Measurements from ENCODE around the gene NPC2. TPM values are rescaled to one million over a fixed set of nuclear protein-coding genes. Genes with fewer than 3 reads are reported as not detected.
A peak's percentile ranks its signal among the peaks of the same experiment; 100 is the strongest.
"Not testable (repeated sequence)": the region's sequence is repeated elsewhere in the genome, so short reads cannot be mapped to it uniquely, and the experiment has no call there.

Gene NPC2
- 431 TPM for polyA plus RNA-seq
- long read RNA-seq, donor 1, transcript NPC2-207 (5 exons, 1,035 nt), result major isoform, 203 of 210 reads
- long read RNA-seq, donor 1, partial matches to known transcripts, result 7 of 210 reads
- long read RNA-seq, donor 1, other reads (novel, unspliced or antisense), result 0 of 210 reads
- long read RNA-seq, donor 2, transcript NPC2-209 (4 exons, 1,029 nt), result minor isoform, 9 of 526 reads
- long read RNA-seq, donor 2, transcript NPC2-207 (5 exons, 1,035 nt), result major isoform, 421 of 526 reads
- long read RNA-seq, donor 2, partial matches to known transcripts, result 94 of 526 reads
- long read RNA-seq, donor 2, other reads (novel, unspliced or antisense), result 0 of 526 reads
- long read RNA-seq, donor 3, result 0 reads
- long read RNA-seq, donor 4, transcript NPC2-207 (5 exons, 1,035 nt), result major isoform, 63 of 64 reads
- long read RNA-seq, donor 4, partial matches to known transcripts, result 0 of 64 reads
- long read RNA-seq, donor 4, other reads (novel, unspliced or antisense), result 0 of 64 reads
- long read RNA-seq, donor 5, transcript NPC2-207 (5 exons, 1,035 nt), result major isoform, 109 of 109 reads
- long read RNA-seq, donor 5, partial matches to known transcripts, result 0 of 109 reads
- long read RNA-seq, donor 5, other reads (novel, unspliced or antisense), result 0 of 109 reads
- long read RNA-seq, donor 6, transcript NPC2-207 (5 exons, 1,035 nt), result major isoform, 419 of 605 reads
- long read RNA-seq, donor 6, partial matches to known transcripts, result 178 of 605 reads
- long read RNA-seq, donor 6, other reads (novel, unspliced or antisense), result 5 of 605 reads
- long read RNA-seq, donor 7, transcript NPC2-207 (5 exons, 1,035 nt), result major isoform, 83 of 108 reads
- long read RNA-seq, donor 7, partial matches to known transcripts, result 23 of 108 reads
- long read RNA-seq, donor 7, other reads (novel, unspliced or antisense), result 0 of 108 reads
- long read RNA-seq, donor 8, transcript NPC2-207 (5 exons, 1,035 nt), result major isoform, 602 of 741 reads
- long read RNA-seq, donor 8, transcript NPC2-209 (4 exons, 1,029 nt), result minor isoform, 7 of 741 reads
- long read RNA-seq, donor 8, partial matches to known transcripts, result 121 of 741 reads
- long read RNA-seq, donor 8, other reads (novel, unspliced or antisense), result 7 of 741 reads
- long read RNA-seq, donor 9, transcript NPC2-207 (5 exons, 1,035 nt), result major isoform, 445 of 511 reads
- long read RNA-seq, donor 9, partial matches to known transcripts, result 63 of 511 reads
- long read RNA-seq, donor 9, other reads (novel, unspliced or antisense), result 0 of 511 reads
- long read RNA-seq, donor 10, transcript NPC2-207 (5 exons, 1,035 nt), result major isoform, 469 of 665 reads
- long read RNA-seq, donor 10, partial matches to known transcripts, result 111 of 665 reads
- long read RNA-seq, donor 10, other reads (novel, unspliced or antisense), result 79 of 665 reads
- long read RNA-seq, donor 11, transcript NPC2-207 (5 exons, 1,035 nt), result major isoform, 345 of 399 reads
- long read RNA-seq, donor 11, partial matches to known transcripts, result 49 of 399 reads
- long read RNA-seq, donor 11, other reads (novel, unspliced or antisense), result 0 of 399 reads

- no peaks in the 10 kb centered on the region for H3K27me3 ChIP-seq (ENCODE audit: control insufficient read depth, insufficient read depth, low read length)
- no peaks in the 10 kb centered on the region for H3K9me3 ChIP-seq (ENCODE audit: control insufficient read depth, low read depth, low read length)
- no peak for DNase-seq
- peaks cover 18% of the 10 kb centered on the region for H3K4me1 ChIP-seq (ENCODE audit: control insufficient read depth, insufficient read depth, low read length)
- H3K27ac ChIP-seq (ENCODE audit: low read length), result peak within 1 kb of the TSS; percentile 99
- H3K4me3 ChIP-seq (ENCODE audit: low read length), result peak within 1 kb of the TSS; percentile 85
- H3K36me3 ChIP-seq (ENCODE audit: control insufficient read depth, insufficient read depth, low read length), result peaks cover 4% of the 10 kb centered on the region
- WGBS (ENCODE audit: insufficient coverage, low lambda C conversion rate), result 0% methylated on average over 1 of the region's 35 CpGs
These were observed at the start of gene NPC2 for GRCh38 chr14:74492776-74493342. Gene NPC2, minus strand, starts transcription at chr14:74493305. Its CDS starts 31 bp downstream, at chr14:74493274.

- Histone ChIP-seq H3K4me3 (ENCODE audit: low read length) (no peak overlapping the region), H3K4me1 (ENCODE audit: control insufficient read depth, insufficient read depth, low read length) (no peaks in the 10 kb centered on the region), H3K36me3 (ENCODE audit: control insufficient read depth, insufficient read depth, low read length) (no peaks in the 10 kb centered on the region), H3K27me3 (ENCODE audit: control insufficient read depth, insufficient read depth, low read length) (peaks cover 3% of the 10 kb centered on the region), H3K27ac (ENCODE audit: low read length) (no peak overlapping the region), H3K9me3 (ENCODE audit: control insufficient read depth, low read depth, low read length) (no peaks in the 10 kb centered on the region)
- no peak for DNase-seq
- WGBS (ENCODE audit: insufficient coverage, low lambda C conversion rate), result no CpG with 5 or more reads among the region's 10 CpGs
These were observed 49.1 kb upstream of the NPC2 start for GRCh38 chr14:74542056-74542685.

GRCh38 chr14:74541225-74541624 is 48.1 kb upstream of the NPC2 start:
- no peak overlapping the region for H3K27ac ChIP-seq (ENCODE audit: low read length)
- no peak overlapping the region for H3K4me3 ChIP-seq (ENCODE audit: low read length)
- H3K9me3 ChIP-seq (ENCODE audit: control insufficient read depth, low read depth, low read length), result no peaks in the 10 kb centered on the region
- H3K36me3 ChIP-seq (ENCODE audit: control insufficient read depth, insufficient read depth, low read length), result no peaks in the 10 kb centered on the region
- no peaks in the 10 kb centered on the region for H3K4me1 ChIP-seq (ENCODE audit: control insufficient read depth, insufficient read depth, low read length)
- DNase-seq, result no peak
- peaks cover 3% of the 10 kb centered on the region for H3K27me3 ChIP-seq (ENCODE audit: control insufficient read depth, insufficient read depth, low read length)
- WGBS (ENCODE audit: insufficient coverage, low lambda C conversion rate), result no CpG with 5 or more reads among the region's 3 CpGs

GRCh38 chr14:74539503-74539902 is 46.4 kb upstream of the NPC2 start:
- Histone ChIP-seq H3K27me3 (ENCODE audit: control insufficient read depth, insufficient read depth, low read length) (peaks cover 9% of the 10 kb centered on the region), H3K36me3 (ENCODE audit: control insufficient read depth, insufficient read depth, low read length) (no peaks in the 10 kb centered on the region), H3K27ac (ENCODE audit: low read length) (no peak overlapping the region), H3K4me3 (ENCODE audit: low read length) (no peak overlapping the region), H3K4me1 (ENCODE audit: control insufficient read depth, insufficient read depth, low read length) (no peaks in the 10 kb centered on the region), H3K9me3 (ENCODE audit: control insufficient read depth, low read depth, low read length) (no peaks in the 10 kb centered on the region)
- DNase-seq, result no peak
- 29% methylated on average over 1 of the region's 4 CpGs for WGBS (ENCODE audit: insufficient coverage, low lambda C conversion rate)

- H3K36me3 ChIP-seq (ENCODE audit: control insufficient read depth, insufficient read depth, low read length), result no peaks in the 10 kb centered on the region
- H3K27me3 ChIP-seq (ENCODE audit: control insufficient read depth, insufficient read depth, low read length), result peaks cover 7% of the 10 kb centered on the region
- H3K4me3 ChIP-seq (ENCODE audit: low read length), result no peak overlapping the region
- DNase-seq, result no peak
- no peak overlapping the region for H3K27ac ChIP-seq (ENCODE audit: low read length)
- whole genome bisulfite sequencing (ENCODE audit: insufficient coverage, low lambda C conversion rate), result 89% methylated on average over 7 of the region's 11 CpGs
- no peaks in the 10 kb centered on the region for H3K9me3 ChIP-seq (ENCODE audit: control insufficient read depth, low read depth, low read length)
- H3K4me1 ChIP-seq (ENCODE audit: control insufficient read depth, insufficient read depth, low read length), result no peaks in the 10 kb centered on the region
These were observed 45.6 kb upstream of the NPC2 start for GRCh38 chr14:74538411-74539391.

GRCh38 chr14:74536336-74536735 is 43.2 kb upstream of the NPC2 start:
- not testable (repeated sequence) for H3K4me3 ChIP-seq (ENCODE audit: low read length); H3K27me3 ChIP-seq (ENCODE audit: control insufficient read depth, insufficient read depth, low read length); H3K36me3 ChIP-seq (ENCODE audit: control insufficient read depth, insufficient read depth, low read length); H3K27ac ChIP-seq (ENCODE audit: low read length); H3K9me3 ChIP-seq (ENCODE audit: control insufficient read depth, low read depth, low read length); H3K4me1 ChIP-seq (ENCODE audit: control insufficient read depth, insufficient read depth, low read length); DNase-seq
- WGBS (ENCODE audit: insufficient coverage, low lambda C conversion rate), result 17% methylated on average over 1 of the region's 3 CpGs

- WGBS (ENCODE audit: insufficient coverage, low lambda C conversion rate), result no CpG with 5 or more reads among the region's 10 CpGs
- Histone ChIP-seq H3K36me3 (ENCODE audit: control insufficient read depth, insufficient read depth, low read length) (no peaks in the 10 kb centered on the region), H3K4me3 (ENCODE audit: low read length) (no peak overlapping the region), H3K9me3 (ENCODE audit: control insufficient read depth, low read depth, low read length) (no peaks in the 10 kb centered on the region), H3K27me3 (ENCODE audit: control insufficient read depth, insufficient read depth, low read length) (peaks cover 6% of the 10 kb centered on the region), H3K4me1 (ENCODE audit: control insufficient read depth, insufficient read depth, low read length) (no peaks in the 10 kb centered on the region), H3K27ac (ENCODE audit: low read length) (no peak overlapping the region)
- no peak for DNase-seq
These were observed 42.7 kb upstream of the NPC2 start for GRCh38 chr14:74535756-74536325.

GRCh38 chr14:74533576-74533975 is 40.5 kb upstream of the NPC2 start:
- WGBS (ENCODE audit: insufficient coverage, low lambda C conversion rate), result no CpG with 5 or more reads among the region's 7 CpGs
- Histone ChIP-seq H3K4me3 (ENCODE audit: low read length) (no peak overlapping the region), H3K27ac (ENCODE audit: low read length) (no peak overlapping the region), H3K9me3 (ENCODE audit: control insufficient read depth, low read depth, low read length) (no peaks in the 10 kb centered on the region), H3K36me3 (ENCODE audit: control insufficient read depth, insufficient read depth, low read length) (no peaks in the 10 kb centered on the region), H3K27me3 (ENCODE audit: control insufficient read depth, insufficient read depth, low read length) (peaks cover 6% of the 10 kb centered on the region), H3K4me1 (ENCODE audit: control insufficient read depth, insufficient read depth, low read length) (no peaks in the 10 kb centered on the region)
- DNase-seq, result no peak

Measured in large intestine (tissue), 12 donors.